HEK293 (cell line): ENCODE data around the gene SPTBN1.

Experiments
- CTCF ChIA-PET: fragments of 350-600 bp; formaldehyde crosslinking; extraction: SDS; loops from one replicate; lab custom pipeline; 2021; ENCODE audit warnings: antibody characterized with exemption; lab: Yijun Ruan, JAX
- POLR2A ChIA-PET: fragments of 300-600 bp; formaldehyde crosslinking; extraction: SDS; loops from one replicate; lab custom pipeline; 2020; ENCODE audit warnings: antibody characterized with exemption, inconsistent platforms; lab: Yijun Ruan, JAX
- H3K27ac ChIP-seq: fragments of 200-500 bp; sonication (Bioruptor generic); 2 replicates; pipeline ENCODE4 v1.5.1; 2014; ENCODE audit warnings: low read depth, low read length, control low read depth, inconsistent platforms; ENCODE audit errors: extremely low read depth
- H3K36me3 ChIP-seq, 2 experiments: fragments of 200-500 bp in 1 of 2; sonication (Bioruptor generic) in 1 of 2; 1 replicate in 1 of 2; 2 replicates in 1 of 2; pipeline ENCODE4 v1.5.1; 2014 to 2017; ENCODE audit warnings: inconsistent platforms in 2 of 2, low read length in 2 of 2; ENCODE audit not compliant: control insufficient read depth in 2 of 2, insufficient read depth in 1 of 2
- H3K4me1 ChIP-seq: fragments of 200-500 bp; sonication (Bioruptor generic); 2 replicates; pipeline ENCODE4 v1.5.1; 2014; ENCODE audit warnings: mild to moderate bottlenecking, low read length, inconsistent platforms; ENCODE audit not compliant: control insufficient read depth, insufficient read depth
- H3K4me3 ChIP-seq: 2 replicates; pipeline ENCODE4 v1.5.1; 2011; ENCODE audit warnings: low read depth, mild to moderate bottlenecking, control low read depth, low read length, moderate library complexity
- H3K9me3 ChIP-seq: fragments of 200-500 bp; sonication (Bioruptor generic); 2 replicates; pipeline ENCODE4 v1.5.1; 2014; ENCODE audit warnings: low read depth, low read length, inconsistent platforms; ENCODE audit not compliant: control insufficient read depth, insufficient read depth
- BCL11A ChIP-seq: fragments of 450-650 bp; formaldehyde crosslinking; IDR thresholded peaks from 2 replicates; pipeline ENCODE4 v1.5.1; 2016; ENCODE audit warnings: low read depth, missing biosample characterization, missing genetic modification characterization
- GLI2 ChIP-seq: fragments of 450-650 bp; formaldehyde crosslinking; IDR thresholded peaks from 2 replicates; pipeline ENCODE4; 2017; ENCODE audit warnings: missing biosample characterization, missing genetic modification characterization, low read depth, borderline replicate concordance
- HOXA7 ChIP-seq: sonication (generic); formaldehyde crosslinking; IDR thresholded peaks from 2 replicates; pipeline ENCODE4 v1.8.1; 2022; ENCODE audit warnings: missing genetic modification reagents, borderline replicate concordance
- IKZF3 ChIP-seq: fragments of 450-650 bp; IDR thresholded peaks from 2 replicates; pipeline ENCODE4 v1.5.0; 2018; ENCODE audit warnings: missing biosample characterization, mild to moderate bottlenecking, missing genetic modification characterization, moderate library complexity
- KLF1 ChIP-seq: fragments of 450-650 bp; formaldehyde crosslinking; IDR thresholded peaks from 2 replicates; pipeline ENCODE4 v1.5.1; 2016; ENCODE audit warnings: missing biosample characterization, missing genetic modification characterization
- PRDM1 ChIP-seq: fragments of 450-650 bp; formaldehyde crosslinking; IDR thresholded peaks from 2 replicates; pipeline ENCODE4; 2016; ENCODE audit warnings: missing biosample characterization, missing genetic modification characterization
- SP2 ChIP-seq: fragments of 450-650 bp; formaldehyde crosslinking; IDR thresholded peaks from 2 replicates; pipeline ENCODE4 v1.5.1; 2016; ENCODE audit warnings: missing biosample characterization, missing genetic modification characterization
- TRIM28 ChIP-seq: IDR thresholded peaks from 2 replicates; pipeline ENCODE4 v1.6.1; 2011; ENCODE audit warnings: low read length, control low read depth, borderline replicate concordance
- ZBTB48 ChIP-seq: fragments of 450-650 bp; formaldehyde crosslinking; IDR thresholded peaks from 2 replicates; pipeline ENCODE4 v1.5.1; 2016; ENCODE audit warnings: missing biosample characterization, missing genetic modification characterization
- ZBTB7A ChIP-seq: fragments of 450-650 bp; formaldehyde crosslinking; IDR thresholded peaks from 2 replicates; pipeline ENCODE4 v1.5.1; 2016; ENCODE audit warnings: low read depth, missing biosample characterization, missing genetic modification characterization
- ZBTB8A ChIP-seq: fragments of 450-650 bp; formaldehyde crosslinking; IDR thresholded peaks from 2 replicates; pipeline ENCODE4 v1.5.1; 2016; ENCODE audit warnings: missing biosample characterization, missing genetic modification characterization
- ZNF132 ChIP-seq: fragments of 450-650 bp; formaldehyde crosslinking; IDR thresholded peaks from 2 replicates; pipeline ENCODE4 v1.5.1; 2017; ENCODE audit warnings: missing biosample characterization, missing genetic modification characterization, borderline replicate concordance
- ZNF174 ChIP-seq: fragments of 450-650 bp; formaldehyde crosslinking; IDR thresholded peaks from 2 replicates; pipeline ENCODE4 v1.5.0; 2017; ENCODE audit warnings: missing biosample characterization, mild to moderate bottlenecking, missing genetic modification characterization
- ZNF423 ChIP-seq: fragments of 450-650 bp; formaldehyde crosslinking; IDR thresholded peaks from 2 replicates; pipeline ENCODE4 v1.5.1; 2016; ENCODE audit warnings: missing biosample characterization, missing genetic modification characterization
- ZNF76 ChIP-seq: fragments of 450-650 bp; formaldehyde crosslinking; IDR thresholded peaks from 2 replicates; pipeline ENCODE4; 2016; ENCODE audit warnings: low read depth, missing biosample characterization, missing genetic modification characterization, borderline replicate concordance
- ZNF791 ChIP-seq: fragments of 450-650 bp; formaldehyde crosslinking; IDR thresholded peaks from 2 replicates; pipeline ENCODE4 v1.5.1; 2016; ENCODE audit warnings: missing biosample characterization, missing genetic modification characterization
- ZNF843 ChIP-seq: fragments of 450-650 bp; formaldehyde crosslinking; IDR thresholded peaks from 2 replicates; pipeline ENCODE4 v1.5.1; 2016; ENCODE audit warnings: missing biosample characterization, missing genetic modification characterization
- TF ChIP-seq, protein P1 (sequence below): fragments of 450-650 bp; formaldehyde crosslinking; IDR thresholded peaks from 2 replicates; pipeline ENCODE4 v1.5.1; 2016; ENCODE audit warnings: missing biosample characterization, missing genetic modification characterization
- TF ChIP-seq, protein P2 (sequence below): fragments of 450-650 bp; formaldehyde crosslinking; IDR thresholded peaks from 2 replicates; pipeline ENCODE4 v1.5.1; 2016; ENCODE audit warnings: missing biosample characterization, missing genetic modification characterization
- TF ChIP-seq, protein P3 (sequence below): fragments of 450-650 bp; formaldehyde crosslinking; conservative IDR thresholded peaks from 2 replicates; pipeline ENCODE4 v1.5.1; 2016; ENCODE audit warnings: low read depth, missing biosample characterization, missing genetic modification characterization
- TF ChIP-seq, protein P4 (sequence below): fragments of 450-650 bp; formaldehyde crosslinking; IDR thresholded peaks from 2 replicates; pipeline ENCODE4 v1.5.1; 2017; ENCODE audit warnings: missing biosample characterization, missing genetic modification characterization
- TF ChIP-seq, protein P5 (sequence below): fragments of 450-650 bp; formaldehyde crosslinking; IDR thresholded peaks from 2 replicates; pipeline ENCODE4 v1.5.1; 2016; ENCODE audit warnings: missing biosample characterization, missing genetic modification characterization

Gene SPTBN1

DNA sequence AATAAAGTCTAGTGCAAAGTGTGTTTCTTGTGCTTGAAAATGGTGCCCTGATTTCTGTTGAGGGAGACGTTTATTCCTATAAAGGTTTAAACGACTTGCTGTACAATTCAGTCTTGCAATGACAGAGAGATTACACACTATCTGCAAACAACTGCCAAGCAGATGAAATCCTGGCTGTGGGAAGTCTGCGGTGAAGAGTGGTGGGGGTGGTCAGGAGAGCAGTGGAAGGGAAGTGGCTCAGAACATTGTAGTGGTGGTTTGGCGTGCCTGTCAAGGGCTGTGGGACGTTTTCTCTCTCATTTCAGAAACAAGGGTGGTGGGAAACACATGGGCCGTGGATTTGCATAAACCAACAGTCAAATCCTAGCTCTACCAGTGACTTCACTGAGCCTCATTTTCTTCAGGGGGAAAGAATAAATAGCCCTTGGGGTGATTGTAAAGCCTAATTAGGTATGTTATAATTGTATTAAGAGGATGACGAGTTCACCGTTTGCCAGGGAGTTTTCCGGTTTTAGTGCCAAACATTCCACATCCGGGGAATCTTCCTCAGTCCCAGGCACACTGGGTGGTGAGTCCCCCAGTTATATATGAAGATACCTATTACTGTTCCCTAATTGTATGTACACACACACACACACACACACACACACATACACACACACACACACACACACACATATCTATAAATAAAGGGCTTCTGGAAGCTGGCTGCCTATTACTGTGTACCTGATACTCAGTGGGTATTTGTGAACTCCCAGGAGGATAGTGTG is 115.0 kb downstream of the SPTBN1 start (continued):
- TF ChIP-seq ZNF843 (peak; percentile 48; the same call in 1 of the 2 replicates), ZNF423 (tag by site-specific recombination) (no peak), ZNF791 (tag by site-specific recombination) (no peak), GLI2 (tag by site-specific recombination) (no peak), SP2 (tag by site-specific recombination) (peak; percentile 58), ZBTB48 (tag by site-specific recombination) (no peak)
- TF ChIP-seq, protein P1, sequence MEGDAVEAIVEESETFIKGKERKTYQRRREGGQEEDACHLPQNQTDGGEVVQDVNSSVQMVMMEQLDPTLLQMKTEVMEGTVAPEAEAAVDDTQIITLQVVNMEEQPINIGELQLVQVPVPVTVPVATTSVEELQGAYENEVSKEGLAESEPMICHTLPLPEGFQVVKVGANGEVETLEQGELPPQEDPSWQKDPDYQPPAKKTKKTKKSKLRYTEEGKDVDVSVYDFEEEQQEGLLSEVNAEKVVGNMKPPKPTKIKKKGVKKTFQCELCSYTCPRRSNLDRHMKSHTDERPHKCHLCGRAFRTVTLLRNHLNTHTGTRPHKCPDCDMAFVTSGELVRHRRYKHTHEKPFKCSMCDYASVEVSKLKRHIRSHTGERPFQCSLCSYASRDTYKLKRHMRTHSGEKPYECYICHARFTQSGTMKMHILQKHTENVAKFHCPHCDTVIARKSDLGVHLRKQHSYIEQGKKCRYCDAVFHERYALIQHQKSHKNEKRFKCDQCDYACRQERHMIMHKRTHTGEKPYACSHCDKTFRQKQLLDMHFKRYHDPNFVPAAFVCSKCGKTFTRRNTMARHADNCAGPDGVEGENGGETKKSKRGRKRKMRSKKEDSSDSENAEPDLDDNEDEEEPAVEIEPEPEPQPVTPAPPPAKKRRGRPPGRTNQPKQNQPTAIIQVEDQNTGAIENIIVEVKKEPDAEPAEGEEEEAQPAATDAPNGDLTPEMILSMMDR (tag by site-specific recombination) = no peak
- TF ChIP-seq, protein P2, sequence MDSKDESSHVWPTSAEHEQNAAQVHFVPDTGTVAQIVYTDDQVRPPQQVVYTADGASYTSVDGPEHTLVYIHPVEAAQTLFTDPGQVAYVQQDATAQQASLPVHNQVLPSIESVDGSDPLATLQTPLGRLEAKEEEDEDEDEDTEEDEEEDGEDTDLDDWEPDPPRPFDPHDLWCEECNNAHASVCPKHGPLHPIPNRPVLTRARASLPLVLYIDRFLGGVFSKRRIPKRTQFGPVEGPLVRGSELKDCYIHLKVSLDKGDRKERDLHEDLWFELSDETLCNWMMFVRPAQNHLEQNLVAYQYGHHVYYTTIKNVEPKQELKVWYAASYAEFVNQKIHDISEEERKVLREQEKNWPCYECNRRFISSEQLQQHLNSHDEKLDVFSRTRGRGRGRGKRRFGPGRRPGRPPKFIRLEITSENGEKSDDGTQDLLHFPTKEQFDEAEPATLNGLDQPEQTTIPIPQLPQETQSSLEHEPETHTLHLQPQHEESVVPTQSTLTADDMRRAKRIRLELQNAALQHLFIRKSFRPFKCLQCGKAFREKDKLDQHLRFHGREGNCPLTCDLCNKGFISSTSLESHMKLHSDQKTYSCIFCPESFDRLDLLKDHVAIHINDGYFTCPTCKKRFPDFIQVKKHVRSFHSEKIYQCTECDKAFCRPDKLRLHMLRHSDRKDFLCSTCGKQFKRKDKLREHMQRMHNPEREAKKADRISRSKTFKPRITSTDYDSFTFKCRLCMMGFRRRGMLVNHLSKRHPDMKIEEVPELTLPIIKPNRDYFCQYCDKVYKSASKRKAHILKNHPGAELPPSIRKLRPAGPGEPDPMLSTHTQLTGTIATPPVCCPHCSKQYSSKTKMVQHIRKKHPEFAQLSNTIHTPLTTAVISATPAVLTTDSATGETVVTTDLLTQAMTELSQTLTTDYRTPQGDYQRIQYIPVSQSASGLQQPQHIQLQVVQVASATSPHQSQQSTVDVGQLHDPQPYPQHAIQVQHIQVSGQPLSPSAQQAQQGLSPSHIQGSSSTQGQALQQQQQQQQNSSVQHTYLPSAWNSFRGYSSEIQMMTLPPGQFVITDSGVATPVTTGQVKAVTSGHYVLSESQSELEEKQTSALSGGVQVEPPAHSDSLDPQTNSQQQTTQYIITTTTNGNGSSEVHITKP (tag by site-specific recombination) = peak; percentile 46; the same call in 1 of the 2 replicates

DNA sequence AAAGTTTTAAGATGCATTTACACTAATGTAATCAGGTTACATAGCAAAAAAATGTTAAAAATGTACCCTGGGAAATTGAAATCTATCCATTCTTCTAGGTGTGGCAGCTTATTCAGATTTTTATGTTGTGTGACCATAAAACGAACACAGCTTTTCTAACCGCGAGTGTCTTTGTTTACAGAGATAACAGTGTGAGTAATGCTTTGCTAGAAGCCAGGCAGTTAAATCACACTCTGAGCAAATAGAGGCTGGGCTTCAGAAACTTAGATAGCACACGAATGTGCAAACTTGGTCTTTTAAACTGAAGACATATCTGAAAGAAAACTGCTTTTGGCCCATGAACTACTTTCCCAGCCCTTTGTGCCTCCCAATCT is 116.1 kb downstream of the SPTBN1 start:
- CTCF ChIA-PET = interaction anchor here (0.7 to 1.0 kb wide), 2 partner anchors 26 to 53 kb away, joined by 3 to 4 read pairs; no protein-coding TSS in a partner anchor
- Histone ChIP-seq H3K4me3 (peak overlapping the region; percentile 3; the same call in 1 of the 2 replicates), H3K27ac (peak overlapping the region; percentile 98), H3K4me1 (peaks cover 69% of the 10 kb centered on the region), H3K36me3 (no peaks in the 10 kb centered on the region), H3K9me3 (no peaks in the 10 kb centered on the region)
- POLR2A ChIA-PET = interaction anchor here (1.4 to 3.9 kb wide), 2 partner anchors 9 to 13 kb away, joined by 11 to 48 read pairs; no protein-coding TSS in a partner anchor
- TF ChIP-seq BCL11A (peak; percentile 70; the same call in 1 of the 2 replicates), TRIM28 (0 out of 2 replicates have a peak, but pooled peaks have one; percentile 56), ZNF843 (peak; percentile 94), ZBTB7A (no peak), ZNF132 (tag by site-specific recombination) (no peak), ZNF76 (tag by site-specific recombination) (0 out of 2 replicates have a peak, but pooled peaks have one; percentile 35), ZBTB8A (tag by site-specific recombination) (0 out of 2 replicates have a peak, but pooled peaks have one; percentile 21), KLF1 (tag by site-specific recombination) (peak; percentile 85), ZNF174 (tag by site-specific recombination) (no peak), HOXA7 (no peak), PRDM1 (tag by site-specific recombination) (no peak), IKZF3 (tag by site-specific recombination) (no peak)
- TF ChIP-seq, protein P3, sequence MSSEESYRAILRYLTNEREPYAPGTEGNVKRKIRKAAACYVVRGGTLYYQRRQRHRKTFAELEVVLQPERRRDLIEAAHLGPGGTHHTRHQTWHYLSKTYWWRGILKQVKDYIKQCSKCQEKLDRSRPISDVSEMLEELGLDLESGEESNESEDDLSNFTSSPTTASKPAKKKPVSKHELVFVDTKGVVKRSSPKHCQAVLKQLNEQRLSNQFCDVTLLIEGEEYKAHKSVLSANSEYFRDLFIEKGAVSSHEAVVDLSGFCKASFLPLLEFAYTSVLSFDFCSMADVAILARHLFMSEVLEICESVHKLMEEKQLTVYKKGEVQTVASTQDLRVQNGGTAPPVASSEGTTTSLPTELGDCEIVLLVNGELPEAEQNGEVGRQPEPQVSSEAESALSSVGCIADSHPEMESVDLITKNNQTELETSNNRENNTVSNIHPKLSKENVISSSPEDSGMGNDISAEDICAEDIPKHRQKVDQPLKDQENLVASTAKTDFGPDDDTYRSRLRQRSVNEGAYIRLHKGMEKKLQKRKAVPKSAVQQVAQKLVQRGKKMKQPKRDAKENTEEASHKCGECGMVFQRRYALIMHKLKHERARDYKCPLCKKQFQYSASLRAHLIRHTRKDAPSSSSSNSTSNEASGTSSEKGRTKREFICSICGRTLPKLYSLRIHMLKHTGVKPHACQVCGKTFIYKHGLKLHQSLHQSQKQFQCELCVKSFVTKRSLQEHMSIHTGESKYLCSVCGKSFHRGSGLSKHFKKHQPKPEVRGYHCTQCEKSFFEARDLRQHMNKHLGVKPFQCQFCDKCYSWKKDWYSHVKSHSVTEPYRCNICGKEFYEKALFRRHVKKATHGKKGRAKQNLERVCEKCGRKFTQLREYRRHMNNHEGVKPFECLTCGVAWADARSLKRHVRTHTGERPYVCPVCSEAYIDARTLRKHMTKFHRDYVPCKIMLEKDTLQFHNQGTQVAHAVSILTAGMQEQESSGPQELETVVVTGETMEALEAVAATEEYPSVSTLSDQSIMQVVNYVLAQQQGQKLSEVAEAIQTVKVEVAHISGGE (tag by site-specific recombination) = no peak
- TF ChIP-seq, protein P4, sequence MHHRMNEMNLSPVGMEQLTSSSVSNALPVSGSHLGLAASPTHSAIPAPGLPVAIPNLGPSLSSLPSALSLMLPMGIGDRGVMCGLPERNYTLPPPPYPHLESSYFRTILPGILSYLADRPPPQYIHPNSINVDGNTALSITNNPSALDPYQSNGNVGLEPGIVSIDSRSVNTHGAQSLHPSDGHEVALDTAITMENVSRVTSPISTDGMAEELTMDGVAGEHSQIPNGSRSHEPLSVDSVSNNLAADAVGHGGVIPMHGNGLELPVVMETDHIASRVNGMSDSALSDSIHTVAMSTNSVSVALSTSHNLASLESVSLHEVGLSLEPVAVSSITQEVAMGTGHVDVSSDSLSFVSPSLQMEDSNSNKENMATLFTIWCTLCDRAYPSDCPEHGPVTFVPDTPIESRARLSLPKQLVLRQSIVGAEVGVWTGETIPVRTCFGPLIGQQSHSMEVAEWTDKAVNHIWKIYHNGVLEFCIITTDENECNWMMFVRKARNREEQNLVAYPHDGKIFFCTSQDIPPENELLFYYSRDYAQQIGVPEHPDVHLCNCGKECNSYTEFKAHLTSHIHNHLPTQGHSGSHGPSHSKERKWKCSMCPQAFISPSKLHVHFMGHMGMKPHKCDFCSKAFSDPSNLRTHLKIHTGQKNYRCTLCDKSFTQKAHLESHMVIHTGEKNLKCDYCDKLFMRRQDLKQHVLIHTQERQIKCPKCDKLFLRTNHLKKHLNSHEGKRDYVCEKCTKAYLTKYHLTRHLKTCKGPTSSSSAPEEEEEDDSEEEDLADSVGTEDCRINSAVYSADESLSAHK (tag by site-specific recombination) = peak; percentile 80
- TF ChIP-seq, protein P5, sequence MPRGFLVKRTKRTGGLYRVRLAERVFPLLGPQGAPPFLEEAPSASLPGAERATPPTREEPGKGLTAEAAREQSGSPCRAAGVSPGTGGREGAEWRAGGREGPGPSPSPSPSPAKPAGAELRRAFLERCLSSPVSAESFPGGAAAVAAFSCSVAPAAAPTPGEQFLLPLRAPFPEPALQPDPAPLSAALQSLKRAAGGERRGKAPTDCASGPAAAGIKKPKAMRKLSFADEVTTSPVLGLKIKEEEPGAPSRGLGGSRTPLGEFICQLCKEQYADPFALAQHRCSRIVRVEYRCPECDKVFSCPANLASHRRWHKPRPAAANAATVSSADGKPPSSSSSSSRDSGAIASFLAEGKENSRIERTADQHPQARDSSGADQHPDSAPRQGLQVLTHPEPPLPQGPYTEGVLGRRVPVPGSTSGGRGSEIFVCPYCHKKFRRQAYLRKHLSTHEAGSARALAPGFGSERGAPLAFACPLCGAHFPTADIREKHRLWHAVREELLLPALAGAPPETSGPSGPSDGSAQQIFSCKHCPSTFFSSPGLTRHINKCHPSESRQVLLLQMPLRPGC (tag by site-specific recombination) = peak; percentile 88
